Measurements from ENCODE around the gene PCDHGA1. TPM values are rescaled to one million over a fixed set of nuclear protein-coding genes. Genes with fewer than 3 reads are reported as not detected.

The PCDHGA1 gene
- 0.22 and 0.62 TPM in 2 replicates for total RNA-seq

DNA sequence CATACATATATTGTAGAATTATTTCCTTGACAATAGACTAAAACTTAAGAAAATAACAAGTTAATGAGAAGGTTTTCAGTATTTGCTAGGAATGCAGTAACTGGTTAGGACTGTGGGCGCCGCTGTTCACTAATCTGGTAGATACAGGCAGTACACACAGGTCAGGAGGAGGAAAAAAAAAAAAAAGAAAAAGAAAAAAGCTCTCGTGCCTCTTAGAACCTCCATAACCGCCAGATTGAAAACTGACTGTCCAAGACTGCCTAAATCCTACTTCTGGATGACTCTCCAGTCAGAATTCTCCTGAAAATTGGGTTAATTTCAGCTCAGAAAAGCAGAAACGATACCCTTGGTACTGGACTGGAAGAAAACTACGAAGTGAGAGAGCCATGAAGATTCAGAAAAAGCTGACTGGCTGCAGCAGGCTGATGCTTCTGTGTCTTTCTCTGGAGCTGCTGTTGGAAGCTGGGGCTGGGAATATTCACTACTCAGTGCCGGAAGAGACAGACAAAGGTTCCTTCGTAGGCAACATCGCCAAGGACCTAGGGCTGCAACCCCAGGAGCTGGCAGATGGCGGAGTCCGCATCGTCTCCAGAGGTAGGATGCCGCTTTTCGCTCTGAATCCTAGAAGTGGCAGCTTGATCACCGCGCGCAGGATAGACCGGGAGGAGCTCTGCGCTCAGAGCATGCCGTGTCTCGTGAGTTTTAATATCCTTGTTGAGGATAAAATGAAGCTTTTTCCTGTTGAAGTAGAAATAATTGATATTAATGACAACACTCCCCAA is at the start of gene PCDHGA1:
TSS of gene PCDHGA1 (plus strand) at position 216 of the 782 bp plus-strand sequence.

DNA sequence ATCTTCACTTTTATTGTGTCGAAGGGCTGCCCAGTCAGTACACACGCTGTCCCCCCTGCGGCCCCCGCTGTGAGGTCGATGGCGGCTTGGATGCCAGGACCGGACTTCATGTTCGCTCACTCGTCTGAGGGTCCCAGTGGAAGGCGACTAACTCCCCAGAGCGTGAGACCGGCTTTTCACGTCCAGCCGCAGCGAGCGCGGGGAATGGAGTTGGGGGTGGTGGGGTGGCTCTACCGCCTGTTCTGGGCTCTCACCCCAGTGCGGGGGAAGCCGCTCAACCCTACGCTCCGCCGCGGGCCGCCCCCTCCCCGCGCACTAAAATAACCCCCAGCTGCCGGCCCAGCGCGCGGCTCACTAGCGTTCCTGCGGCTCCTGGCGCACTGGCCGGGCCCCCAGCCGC is 26.6 kb upstream of the PCDHGA1 start, which contains the start of gene SLC25A2:
TSS of gene SLC25A2 (minus strand) at position 294 of the 400 bp plus-strand sequence. CDS start at position 110, 184 bp downstream.

DNA sequence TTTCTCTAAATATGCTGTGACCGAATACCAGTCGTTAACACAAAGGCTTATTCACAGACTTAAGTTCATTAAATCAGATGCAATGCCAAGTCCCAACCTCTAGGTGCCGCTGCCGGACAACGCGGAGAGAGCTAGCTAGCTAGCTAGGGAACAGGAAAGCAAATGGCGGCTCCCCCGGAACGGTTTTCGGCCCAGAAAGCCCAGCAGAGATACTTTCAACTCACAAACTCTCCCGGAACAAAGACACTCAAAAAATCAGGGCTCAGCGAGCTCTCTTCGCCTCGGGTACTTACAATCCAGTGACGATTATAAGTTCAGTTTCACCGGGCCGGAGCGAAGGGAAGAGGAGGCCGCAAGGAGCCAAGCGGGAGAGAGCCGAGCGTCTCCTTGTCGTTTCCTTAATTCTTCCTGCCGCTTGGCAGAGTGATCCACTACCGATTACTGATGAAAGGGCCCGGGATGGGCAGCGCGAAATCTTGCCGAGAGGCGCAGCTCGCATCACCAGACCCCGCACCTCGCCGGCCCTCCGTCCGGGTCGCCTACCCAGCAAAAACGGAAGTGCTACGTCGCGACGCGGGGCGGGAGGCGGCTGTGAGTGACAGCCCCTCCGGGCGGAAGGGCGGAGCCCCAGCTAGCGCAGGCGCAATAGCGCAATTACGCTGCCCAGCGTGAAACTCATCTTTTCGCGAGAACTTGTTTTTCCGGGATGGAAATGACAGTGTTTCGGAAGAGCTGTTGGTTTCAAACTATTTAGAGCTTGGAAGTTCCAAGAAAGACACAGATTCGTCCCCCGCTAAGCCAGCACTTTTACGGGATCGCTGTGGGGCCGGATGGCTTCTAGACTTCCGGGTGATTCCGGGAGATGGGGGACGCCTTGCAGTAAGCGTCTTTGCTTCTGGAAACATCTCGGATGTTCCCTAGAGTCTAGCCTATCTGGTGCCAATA is 9.8 kb upstream of the PCDHGA1 start, which contains the start of gene TAF7:
TSS of gene TAF7 (minus strand) at position 560 of the 945 bp plus-strand sequence. CDS start 740 bp downstream, outside the sequence.

DNA sequence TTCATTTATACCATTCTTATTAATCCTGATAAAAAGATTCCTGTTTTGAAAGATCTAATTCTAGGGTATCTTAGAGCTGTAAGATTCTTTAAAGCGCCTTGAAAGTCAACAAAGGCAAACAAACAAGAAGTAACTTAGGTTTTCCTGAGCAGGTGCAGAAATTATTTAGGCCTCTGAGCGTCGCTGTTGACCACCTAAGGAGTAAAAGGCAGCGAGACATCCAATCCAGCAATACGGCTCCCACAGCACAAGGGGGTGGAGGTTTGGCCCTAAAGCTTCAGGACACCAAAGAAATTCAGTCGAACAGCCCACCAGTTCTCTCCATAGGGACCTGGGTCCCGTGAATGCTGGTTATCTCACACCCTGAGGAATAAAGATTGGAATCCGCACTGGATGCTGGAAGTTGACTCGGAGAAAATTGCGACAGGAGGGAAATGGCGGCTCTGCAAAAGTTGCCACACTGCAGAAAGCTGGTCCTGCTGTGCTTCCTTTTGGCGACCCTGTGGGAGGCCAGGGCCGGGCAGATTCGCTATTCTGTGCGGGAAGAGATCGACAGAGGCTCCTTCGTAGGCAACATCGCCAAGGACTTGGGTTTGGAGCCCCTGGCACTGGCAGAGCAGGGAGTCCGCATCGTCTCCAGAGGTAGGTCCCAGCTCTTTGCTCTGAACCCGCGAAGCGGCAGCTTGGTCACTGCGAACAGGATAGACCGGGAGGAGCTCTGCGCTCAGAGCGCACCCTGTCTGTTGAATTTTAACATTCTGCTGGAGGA is 8.4 kb downstream of the PCDHGA1 start, which contains the start of gene PCDHGA2:
TSS of gene PCDHGA2 (plus strand) at position 223 of the 769 bp plus-strand sequence.

DNA sequence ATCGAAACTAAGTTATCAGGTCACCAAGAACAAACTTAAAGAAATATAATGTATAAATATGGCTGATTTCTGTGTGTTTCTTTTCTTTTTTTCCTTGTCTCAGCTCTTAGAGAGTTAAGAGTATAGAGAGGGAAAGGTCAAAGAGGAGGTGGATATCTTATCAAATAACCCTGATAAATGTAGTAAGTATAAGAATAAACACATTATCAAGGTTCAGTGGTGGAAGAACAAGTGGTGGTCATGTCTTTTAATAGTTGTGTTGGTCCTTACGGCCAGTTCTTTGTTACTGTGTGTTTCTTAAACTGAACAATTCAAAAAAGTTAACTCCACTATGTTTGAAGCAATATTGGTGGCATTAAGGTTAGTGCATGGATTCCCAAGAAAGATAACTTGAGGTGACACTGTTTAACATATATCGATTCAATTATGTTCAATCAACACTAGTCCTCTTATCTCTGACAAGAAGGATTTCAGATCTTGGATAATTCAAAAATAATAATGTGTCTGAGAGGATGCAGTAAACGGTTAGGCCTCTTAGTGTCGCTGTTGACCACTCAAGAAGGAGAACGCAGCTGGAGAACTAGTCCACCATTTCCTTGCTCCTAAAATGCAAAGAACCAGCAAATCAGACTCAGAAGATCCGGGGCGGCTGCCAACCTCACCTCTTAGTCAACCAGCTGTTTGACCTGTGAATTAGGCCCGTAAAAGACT is 13.1 kb downstream of the PCDHGA1 start, which contains the start of gene PCDHGA3:
TSS of gene PCDHGA3 (plus strand) at position 588 of the 711 bp plus-strand sequence. CDS start 205 bp downstream, outside the sequence.

DNA sequence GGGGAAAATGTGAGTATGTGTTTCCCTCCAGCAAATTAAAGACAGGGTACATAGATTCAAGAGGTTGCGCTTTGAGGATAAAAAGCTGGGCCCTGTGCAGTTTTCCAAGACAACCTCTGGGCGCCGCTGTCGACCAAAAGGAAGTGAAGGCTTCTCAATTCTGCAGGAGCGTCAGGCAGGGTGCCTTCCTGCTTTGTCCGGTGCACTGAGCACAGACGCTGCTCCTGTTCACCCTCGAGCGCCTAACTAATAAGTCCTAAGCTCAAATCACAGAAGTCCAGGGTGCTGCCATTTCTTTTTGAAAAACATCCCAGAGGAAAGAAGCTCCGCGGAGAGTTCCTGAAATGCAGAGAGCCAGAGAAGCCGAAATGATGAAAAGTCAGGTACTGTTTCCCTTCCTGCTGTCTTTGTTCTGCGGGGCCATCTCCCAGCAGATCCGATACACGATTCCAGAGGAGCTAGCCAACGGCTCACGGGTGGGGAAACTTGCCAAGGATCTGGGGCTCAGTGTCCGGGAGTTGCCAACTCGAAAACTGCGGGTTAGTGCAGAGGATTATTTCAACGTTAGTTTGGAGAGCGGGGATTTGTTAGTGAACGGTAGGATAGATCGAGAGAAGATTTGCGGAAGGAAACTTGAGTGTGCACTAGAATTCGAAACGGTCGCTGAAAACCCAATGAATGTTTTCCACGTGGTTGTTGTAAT is 19.8 kb downstream of the PCDHGA1 start, which contains the start of gene PCDHGB1:
TSS of gene PCDHGB1 (plus strand) at position 183 of the 703 bp plus-strand sequence. CDS start at position 345, 162 bp downstream.

DNA sequence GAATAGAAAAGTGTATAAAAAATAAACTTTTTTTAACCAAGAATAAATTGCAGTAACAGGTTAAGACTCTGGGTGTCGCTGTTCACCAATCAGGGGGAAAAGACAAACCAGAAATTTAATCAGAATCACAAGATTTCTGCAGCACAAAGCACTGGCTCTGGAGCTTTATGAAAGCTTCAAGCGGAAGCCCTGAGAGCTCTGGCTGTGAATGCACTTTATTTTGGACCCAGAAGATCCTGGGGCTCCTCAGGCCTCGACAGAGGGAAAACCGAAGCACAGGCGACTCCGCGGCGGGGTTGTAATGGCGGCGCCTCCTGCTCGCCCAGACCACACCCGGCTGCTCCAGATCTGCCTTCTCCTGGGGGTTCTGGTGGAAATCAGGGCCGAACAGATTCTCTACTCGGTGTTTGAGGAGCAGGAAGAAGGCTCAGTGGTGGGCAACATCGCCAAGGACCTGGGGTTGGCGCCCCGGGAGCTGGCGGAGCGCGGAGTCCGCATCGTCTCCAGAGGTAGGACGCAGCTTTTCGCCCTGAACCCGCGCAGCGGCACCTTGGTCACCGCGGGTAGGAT is 24.7 kb downstream of the PCDHGA1 start, which contains the start of gene PCDHGA4:
TSS of gene PCDHGA4 (plus strand) at position 122 of the 570 bp plus-strand sequence. CDS start at position 209, 87 bp downstream.

DNA sequence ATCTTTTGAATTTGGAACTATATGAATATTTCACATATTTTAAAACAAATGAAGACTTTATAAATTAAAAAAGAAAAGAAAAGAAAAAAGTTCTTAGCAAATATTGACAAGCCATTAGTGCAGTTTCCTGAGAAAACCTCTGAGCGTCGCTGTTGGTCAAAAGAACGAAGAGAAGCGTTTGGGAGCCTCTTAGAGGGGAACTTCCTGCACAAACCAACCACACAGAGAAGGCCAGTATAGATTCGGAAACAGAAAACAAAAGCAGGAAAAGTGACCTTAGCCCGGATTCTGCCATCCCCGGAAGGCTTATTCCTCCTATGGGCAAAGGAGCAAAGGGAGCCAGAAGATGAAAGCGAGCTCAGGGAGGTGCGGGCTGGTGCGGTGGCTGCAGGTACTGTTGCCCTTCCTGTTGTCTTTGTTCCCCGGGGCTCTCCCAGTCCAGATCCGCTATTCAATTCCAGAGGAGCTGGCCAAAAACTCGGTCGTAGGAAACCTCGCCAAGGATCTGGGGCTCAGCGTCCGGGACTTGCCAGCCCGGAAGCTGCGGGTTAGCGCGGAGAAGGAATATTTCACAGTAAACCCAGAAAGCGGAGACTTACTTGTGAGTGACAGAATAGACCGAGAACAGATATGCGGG is 29.6 kb downstream of the PCDHGA1 start, which contains the start of gene PCDHGB2:
TSS of gene PCDHGB2 (plus strand) at position 205 of the 637 bp plus-strand sequence. CDS start at position 347, 142 bp downstream.

DNA sequence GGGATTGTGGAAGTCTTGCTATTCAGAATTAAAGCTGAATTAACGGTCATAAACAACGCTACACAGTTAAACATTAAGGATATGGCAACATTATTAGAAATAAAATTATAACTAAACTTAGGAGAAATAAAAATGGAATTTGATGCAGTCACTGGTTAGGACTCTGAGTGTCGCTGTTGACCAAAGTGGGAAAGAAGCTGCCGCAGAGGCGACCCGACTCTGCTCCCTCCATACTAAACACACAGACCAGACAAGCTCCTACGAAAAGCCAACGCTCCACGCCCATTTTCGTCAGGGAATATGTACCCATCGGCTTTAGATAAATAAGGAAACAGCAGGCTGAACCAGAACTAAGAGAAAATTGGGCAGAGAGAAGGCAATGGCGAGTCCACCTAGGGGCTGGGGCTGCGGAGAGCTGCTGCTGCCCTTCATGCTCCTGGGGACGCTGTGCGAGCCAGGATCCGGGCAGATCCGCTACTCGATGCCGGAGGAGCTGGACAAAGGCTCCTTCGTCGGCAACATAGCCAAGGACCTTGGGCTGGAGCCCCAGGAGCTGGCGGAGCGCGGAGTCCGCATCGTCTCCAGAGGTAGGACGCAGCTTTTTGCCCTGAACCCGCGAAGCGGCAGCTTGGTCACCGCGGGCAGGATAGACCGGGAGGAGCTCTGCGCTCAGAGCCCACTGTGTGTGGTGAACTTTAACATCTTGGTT is 33.8 kb downstream of the PCDHGA1 start, which contains the start of gene PCDHGA5:
TSS of gene PCDHGA5 (plus strand) at position 211 of the 709 bp plus-strand sequence. CDS start at position 380, 169 bp downstream.

DNA sequence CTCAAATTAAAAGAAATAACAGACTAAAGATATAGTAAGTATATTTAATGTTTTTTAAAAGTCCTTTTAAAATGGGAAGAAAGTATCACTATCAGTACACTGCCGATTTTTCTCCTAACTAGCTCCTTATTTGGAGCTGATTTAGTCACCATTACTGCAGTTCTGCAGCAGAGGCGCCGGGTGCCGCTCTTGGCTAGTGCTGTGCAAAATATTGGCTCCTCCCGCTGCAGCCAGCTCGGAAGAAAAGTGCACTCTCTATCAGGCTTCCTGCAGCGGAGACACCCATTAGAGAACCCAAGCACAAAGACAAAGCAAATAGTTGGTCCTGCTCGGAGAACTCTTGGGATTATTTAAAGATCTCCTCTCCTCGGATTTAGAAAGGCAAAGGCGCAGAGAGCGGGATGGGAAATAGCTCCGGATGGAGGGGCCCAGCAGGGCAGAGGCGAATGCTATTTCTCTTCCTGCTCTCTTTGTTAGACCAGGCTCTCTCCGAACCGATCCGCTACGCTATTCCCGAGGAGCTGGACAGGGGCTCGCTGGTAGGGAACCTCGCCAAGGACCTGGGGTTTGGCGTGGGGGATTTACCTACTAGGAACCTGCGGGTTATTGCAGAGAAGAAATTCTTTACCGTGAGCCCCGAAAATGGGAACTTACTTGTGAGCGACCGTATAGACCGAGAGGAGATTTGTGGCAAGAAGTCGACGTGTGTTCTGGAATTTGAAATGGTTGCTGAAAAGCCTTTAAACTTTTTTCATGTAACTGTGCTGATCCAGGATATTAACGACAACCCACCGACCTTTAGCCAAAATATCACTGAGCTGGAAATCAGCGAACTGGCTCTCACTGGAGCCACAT is 39.9 kb downstream of the PCDHGA1 start, which contains the start of gene PCDHGB3:
TSS of gene PCDHGB3 (plus strand) at position 249 of the 855 bp plus-strand sequence. CDS start at position 402, 153 bp downstream.

DNA sequence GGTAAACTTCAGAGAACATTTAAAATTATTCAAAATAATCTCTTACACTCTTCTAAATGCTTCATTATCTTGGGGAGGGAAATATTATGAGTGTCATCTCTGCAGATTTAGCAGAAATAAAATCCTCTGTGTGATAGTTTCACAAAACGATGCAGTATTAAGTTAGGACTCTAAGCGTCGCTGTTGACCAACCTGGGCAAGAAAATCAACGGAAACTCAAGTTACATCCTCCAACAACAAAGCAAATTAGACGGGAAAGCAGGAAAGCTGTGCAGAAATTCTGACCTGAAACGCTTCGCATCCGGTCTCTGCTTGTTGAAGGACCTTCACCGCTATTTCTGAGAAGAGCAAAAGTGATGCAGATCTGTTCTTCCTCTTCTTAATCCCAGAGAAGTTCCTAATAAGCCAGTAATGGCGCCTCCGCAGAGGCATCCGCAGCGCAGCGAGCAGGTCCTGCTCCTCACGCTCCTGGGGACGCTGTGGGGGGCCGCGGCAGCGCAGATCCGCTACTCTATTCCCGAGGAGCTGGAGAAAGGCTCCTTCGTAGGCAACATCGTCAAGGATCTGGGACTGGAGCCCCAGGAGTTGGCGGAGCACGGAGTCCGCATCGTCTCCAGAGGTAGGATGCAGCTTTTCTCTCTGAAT is 43.5 kb downstream of the PCDHGA1 start, which contains the start of gene PCDHGA6:
TSS of gene PCDHGA6 (plus strand) at position 219 of the 645 bp plus-strand sequence. CDS start at position 412, 193 bp downstream.

DNA sequence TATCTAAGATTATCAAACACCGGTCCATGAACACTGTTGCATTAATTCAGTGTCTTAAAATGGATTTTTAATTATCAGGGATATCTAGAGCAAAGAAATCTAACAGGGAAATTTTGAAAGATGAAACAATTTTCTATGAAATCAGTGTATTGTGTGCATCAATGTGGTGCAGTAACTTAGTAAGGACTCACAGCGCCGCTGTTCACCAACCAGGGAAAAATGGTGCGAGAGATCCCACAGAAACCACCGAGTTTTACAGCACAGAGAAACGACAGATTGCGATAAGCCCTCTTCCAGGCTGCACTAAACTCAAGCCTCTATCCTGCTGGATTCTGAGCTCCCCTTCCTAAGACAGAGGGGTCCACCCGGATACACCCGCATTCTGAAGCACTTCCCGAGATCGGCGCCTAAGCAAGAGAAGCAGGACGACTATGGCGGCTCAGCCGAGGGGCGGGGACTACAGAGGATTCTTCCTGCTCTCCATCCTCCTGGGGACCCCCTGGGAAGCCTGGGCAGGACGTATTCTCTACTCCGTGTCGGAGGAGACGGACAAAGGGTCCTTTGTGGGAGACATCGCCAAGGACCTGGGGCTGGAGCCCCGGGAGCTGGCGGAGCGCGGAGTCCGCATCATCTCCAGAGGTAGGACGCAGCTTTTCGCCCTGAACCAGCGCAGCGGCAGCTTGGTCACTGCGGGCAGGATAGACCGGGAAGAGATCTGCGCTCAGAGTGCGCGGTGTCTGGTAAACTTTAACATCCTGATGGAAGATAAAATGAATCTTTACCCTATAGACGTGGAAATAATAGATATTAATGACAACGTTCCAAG is 52.4 kb downstream of the PCDHGA1 start, which contains the start of gene PCDHGA7:
TSS of gene PCDHGA7 (plus strand) at position 274 of the 826 bp plus-strand sequence. CDS start at position 432, 158 bp downstream.

DNA sequence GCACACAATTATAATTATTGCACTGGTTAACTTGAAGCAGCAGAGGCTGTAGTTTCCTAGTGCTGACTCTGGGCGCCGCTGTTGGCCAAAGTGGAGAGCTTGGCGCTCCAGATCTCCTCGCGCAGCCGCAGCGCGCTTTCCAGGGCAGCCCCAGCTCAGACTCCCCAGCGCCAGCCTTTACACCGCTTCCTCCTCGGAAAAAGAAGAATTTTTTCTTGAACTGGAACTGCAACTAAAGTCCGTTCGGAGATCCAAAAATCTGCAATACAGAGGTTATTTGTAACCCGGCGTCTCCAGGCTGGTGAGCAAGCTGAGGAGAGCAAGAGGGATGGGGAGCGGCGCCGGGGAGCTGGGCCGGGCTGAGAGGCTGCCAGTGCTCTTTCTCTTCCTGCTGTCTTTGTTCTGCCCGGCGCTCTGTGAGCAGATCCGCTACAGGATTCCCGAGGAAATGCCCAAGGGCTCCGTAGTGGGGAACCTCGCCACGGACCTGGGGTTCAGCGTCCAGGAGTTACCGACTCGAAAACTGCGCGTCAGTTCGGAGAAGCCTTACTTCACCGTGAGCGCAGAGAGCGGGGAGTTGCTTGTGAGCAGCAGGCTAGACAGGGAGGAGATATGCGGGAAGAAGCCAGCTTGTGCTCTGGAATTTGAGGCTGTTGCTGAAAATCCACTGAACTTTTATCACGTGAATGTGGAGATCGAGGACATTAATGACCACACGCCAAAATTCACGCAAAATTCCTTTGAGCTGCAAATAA is 57.4 kb downstream of the PCDHGA1 start, which contains the start of gene PCDHGB4:
TSS of gene PCDHGB4 (plus strand) at position 142 of the 755 bp plus-strand sequence. CDS start at position 329, 187 bp downstream.

DNA sequence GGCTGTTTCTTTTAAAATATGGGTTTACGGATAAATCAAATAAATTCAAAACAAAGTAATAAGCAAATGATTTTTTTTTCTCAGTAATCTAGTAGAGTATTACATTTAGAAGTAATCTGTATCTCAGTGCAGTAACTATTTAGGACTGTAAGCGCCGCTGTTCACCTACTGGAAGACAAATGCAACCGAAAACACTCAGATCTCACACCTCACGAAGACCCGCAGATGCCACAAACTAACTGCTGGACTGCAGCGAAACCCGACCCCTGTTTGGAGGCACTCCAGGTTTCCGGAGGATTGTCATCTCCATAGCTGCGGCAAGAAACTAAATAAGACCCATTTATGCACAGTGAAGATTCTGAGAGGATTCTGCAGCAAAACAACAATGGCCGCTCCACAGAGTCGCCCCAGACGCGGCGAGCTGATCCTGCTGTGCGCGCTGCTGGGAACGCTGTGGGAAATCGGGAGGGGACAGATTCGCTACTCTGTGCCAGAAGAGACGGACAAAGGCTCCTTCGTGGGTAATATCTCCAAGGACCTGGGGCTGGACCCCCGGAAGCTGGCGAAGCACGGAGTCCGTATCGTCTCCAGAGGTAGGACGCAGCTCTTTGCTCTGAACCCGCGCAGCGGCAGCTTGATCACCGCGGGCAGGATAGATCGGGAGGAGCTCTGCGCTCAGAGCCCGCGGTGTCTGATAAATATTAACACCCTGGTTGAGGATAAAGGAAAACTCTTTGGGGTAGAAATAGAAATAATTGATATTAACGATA is 62.3 kb downstream of the PCDHGA1 start, which contains the start of gene PCDHGA8:
TSS of gene PCDHGA8 (plus strand) at position 205 of the 770 bp plus-strand sequence. CDS start at position 386, 181 bp downstream.

